GM13977 (cell line): ENCODE measurements around the gene SLC13A2.

Source experiments
- DNase-seq: peaks from one replicate; pipeline ENCODE4 v3.0.0; 2012; ENCODE audit warnings: low spot score
- CTCF ChIP-seq: IDR thresholded peaks from 2 replicates; pipeline ENCODE4 v1.5.1; 2012; ENCODE audit warnings: mild to moderate bottlenecking, control low read depth; ENCODE audit not compliant: insufficient read depth; ENCODE audit errors: extremely low read depth, missing control alignments
- in situ Hi-C: fragments of 300-500 bp; cut with MboI; formaldehyde crosslinking; loops from one replicate; pipeline ENCODE4 v1.12.0; 2022; ENCODE audit warnings: low sequenced_read_pairs, low pct_unique_long_range_greater_than_20kb, mixed read lengths, inconsistent platforms; ENCODE audit not compliant: unreplicated experiment

SLC13A2 gene

DNA sequence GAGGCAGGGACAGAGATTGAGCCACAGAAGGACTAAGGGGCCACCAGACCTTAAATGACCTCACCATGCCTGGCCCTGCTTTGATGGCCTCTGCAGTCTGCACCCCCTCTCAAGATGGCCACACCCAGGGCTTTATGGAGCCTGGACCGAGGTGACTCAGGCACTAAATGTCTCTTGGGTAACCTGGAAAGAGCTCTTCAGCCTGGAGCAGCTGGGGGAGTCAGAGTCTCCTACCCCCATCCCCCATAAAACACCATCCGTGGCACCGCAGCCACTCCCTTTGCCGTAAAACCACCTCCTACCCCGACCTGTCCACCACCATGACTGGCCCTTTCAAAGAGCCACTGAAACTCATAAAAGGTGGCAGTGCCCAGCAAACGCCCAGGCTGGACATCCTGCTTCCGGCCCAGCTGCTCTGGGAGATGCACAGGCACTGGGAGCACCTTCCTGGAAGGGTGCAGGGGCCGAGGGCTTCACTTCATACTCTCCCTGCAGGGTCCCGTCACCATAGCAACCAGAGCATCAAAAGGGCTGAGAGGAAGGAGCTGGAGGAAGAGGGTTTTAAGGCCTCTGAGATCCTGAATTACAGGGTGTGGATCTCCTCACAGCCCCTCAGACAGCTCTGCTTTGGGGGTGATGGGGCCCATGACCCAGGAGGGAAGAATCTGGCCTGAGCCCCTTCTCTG lies 55.0 kb downstream of the SLC13A2 start:
- TF ChIP-seq CTCF: no peak
- in situ Hi-C loops: loop anchor here (25.0 kb wide), 1 partner anchor 141 kb away; no protein-coding TSS in a partner anchor
- no peak for DNase-seq

GRCh38 chr17:28529013-28529400 lies 55.6 kb downstream of the SLC13A2 start:
- in situ Hi-C loops: loop anchor here (25.0 kb wide), 1 partner anchor 142 kb away; no protein-coding TSS in a partner anchor
- no peak for DNase-seq
- TF ChIP-seq CTCF: no peak

- in situ Hi-C loops: loop anchor here (25.0 kb wide), 1 partner anchor 143 kb away; no protein-coding TSS in a partner anchor
- DNase-seq: no peak
- TF ChIP-seq CTCF: no peak
Observed at GRCh38 chr17:28530250-28530649, 56.8 kb downstream of the SLC13A2 start.

GRCh38 chr17:28530926-28531325 lies 57.5 kb downstream of the SLC13A2 start:
- no peak for DNase-seq
- no peak for TF ChIP-seq CTCF
- in situ Hi-C loops: loop anchor here (25.0 kb wide), 1 partner anchor 144 kb away; no protein-coding TSS in a partner anchor

DNA sequence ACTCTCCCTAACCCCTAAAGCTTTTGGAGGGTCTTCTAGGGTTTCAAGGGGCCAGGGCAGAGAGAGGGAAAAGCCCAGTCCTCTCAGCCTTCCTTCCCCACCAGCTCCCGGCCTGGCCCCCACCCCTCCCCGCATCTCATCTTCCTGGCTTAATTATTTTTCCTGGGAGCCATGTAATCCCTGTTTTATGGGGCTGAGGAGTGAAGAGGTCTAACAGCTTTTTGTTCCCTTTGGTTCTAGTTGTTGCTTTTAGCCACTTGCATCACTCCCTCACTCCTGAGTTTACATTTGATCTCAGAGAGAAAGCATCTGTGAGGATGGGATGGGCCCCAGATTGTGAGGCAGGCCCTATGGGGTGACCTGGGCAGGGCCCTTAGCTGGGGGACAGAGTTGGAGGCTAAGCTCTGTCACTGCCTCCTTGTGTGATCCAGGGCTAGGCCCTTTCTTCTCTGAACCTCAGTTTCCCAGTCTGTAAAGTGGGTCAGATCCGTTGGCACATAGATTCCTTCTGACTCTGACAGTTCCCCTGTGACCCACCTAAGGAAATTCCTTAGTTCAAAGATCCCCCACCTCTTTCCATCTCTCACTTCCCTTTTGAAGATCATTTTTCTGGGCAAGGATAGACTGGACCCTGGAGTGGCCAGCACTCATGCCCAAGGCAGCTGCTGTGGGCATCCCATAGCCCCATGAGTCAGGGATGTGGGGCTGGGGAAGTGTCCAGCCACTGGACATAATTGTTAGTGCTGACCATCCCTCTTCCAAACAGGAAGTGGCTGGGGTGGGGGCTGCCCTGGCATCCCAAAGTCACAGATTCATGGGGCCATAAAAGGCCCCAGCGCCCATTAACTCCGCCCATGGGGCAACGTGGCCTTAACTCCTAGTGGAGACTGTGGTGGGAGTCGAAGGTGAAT lies 58.9 kb downstream of the SLC13A2 start:
- DNase-seq: no peak
- in situ Hi-C loops: loop anchor here (25.0 kb wide), 1 partner anchor 145 kb away; no protein-coding TSS in a partner anchor
- no peak for TF ChIP-seq CTCF

- in situ Hi-C loops: loop anchor here (25.0 kb wide), 1 partner anchor 146 kb away; no protein-coding TSS in a partner anchor
- TF ChIP-seq CTCF: no peak
- DNase-seq: no peak
Observed at GRCh38 chr17:28533091-28533807, 59.8 kb downstream of the SLC13A2 start.
